K562 (cell line): ENCODE measurements around the gene SLC38A11. TPM values are rescaled to one million over a fixed set of nuclear protein-coding genes. Genes with fewer than 3 reads are reported as not detected.

ENCODE experiments used
- ATAC-seq: fragments of 200-7000 bp; cut with Tn5 transposase; 3 replicates; pipeline ENCODE4 v1.9.1; 2020; ENCODE audit warnings: moderate library complexity
- BruUV-seq: library from RNA; stranded (reverse); fragments of 400-500 nt; replicated peaks from 2 replicates; lab custom pipeline; 2021; lab: Mats Ljungman, UMichigan
- CTCF ChIA-PET: fragments of 300-600 bp; formaldehyde crosslinking; extraction: SDS; loops from one replicate; lab custom pipeline; 2021; ENCODE audit warnings: low intra/inter-chr PET ratio; lab: Yijun Ruan, JAX
- POLR2A ChIA-PET: fragments of 300-600, 350-650 bp; sonication (Branson Sonifier 250); formaldehyde crosslinking; extraction: SDS; loops from one replicate; lab custom pipeline; 2021; ENCODE audit warnings: antibody characterized with exemption, inconsistent platforms; lab: Yijun Ruan, JAX
- DNase-seq, 4 experiments: peaks; one replicate each; pipeline versions ENCODE4 v3.0.0 to v3.0.0-alpha.2; 2011 to 2018; ENCODE audit warnings: low spot score in 3 of 4, mixed read lengths in 3 of 4; ENCODE audit errors: extremely low read depth in 1 of 4
- FAIRE-seq: peaks from 2 replicates; lab custom pipeline; 2011; peaks lifted over from hg19 to GRCh38; lab: Jason Lieb, UNC
- H2AFZ ChIP-seq: 2 replicates; pipeline ENCODE4 v1.6.0; 2011; ENCODE audit warnings: low read depth, low read length, control low read depth, inconsistent platforms
- H3K27ac ChIP-seq: fragments of 200-600 bp; 3 replicates; pipeline ENCODE4 v1.8.0; 2011; ENCODE audit warnings: low read depth, mild to moderate bottlenecking, control low read depth, inconsistent platforms, low read length, moderate library complexity, mixed read lengths; ENCODE audit errors: extremely low read depth
- H3K27me3 ChIP-seq, 2 experiments: fragments of 300-600 bp in 1 of 2; 2 replicates in 1 of 2; 3 replicates in 1 of 2; pipeline versions ENCODE4 v1.6.0 to v1.8.0; 2011; ENCODE audit warnings: inconsistent platforms in 2 of 2, low read length in 2 of 2, mild to moderate bottlenecking in 1 of 2, mixed read lengths in 1 of 2, moderate library complexity in 1 of 2; ENCODE audit not compliant: control insufficient read depth in 2 of 2, insufficient read depth in 2 of 2
- H3K36me3 ChIP-seq: fragments of 300-600 bp; 3 replicates; pipeline ENCODE4 v1.8.0; 2011; ENCODE audit warnings: mild to moderate bottlenecking, low read length, inconsistent platforms; ENCODE audit not compliant: control insufficient read depth, insufficient read depth
- H3K4me1 ChIP-seq, 2 experiments: fragments of 200-600 bp in 1 of 2; replicated peaks in 1 of 2; 2 replicates in 1 of 2; 3 replicates in 1 of 2; pipeline versions ENCODE4 v1.5.1 to v1.8.0; 2011; ENCODE audit warnings: inconsistent platforms in 2 of 2, low read length in 2 of 2, mild to moderate bottlenecking in 1 of 2, mixed read lengths in 1 of 2, moderate library complexity in 1 of 2; ENCODE audit not compliant: control insufficient read depth in 2 of 2, insufficient read depth in 2 of 2
- H3K4me2 ChIP-seq: 2 replicates; pipeline ENCODE4 v1.6.1; 2011; ENCODE audit warnings: low read length, control low read depth, inconsistent platforms, mixed read lengths; ENCODE audit not compliant: insufficient read depth
- H3K4me3 ChIP-seq: fragments of 200-600 bp; sonication (generic), shearing (Covaris generic); 2 replicates; pipeline ENCODE4 v1.5.1; 2016; ENCODE audit warnings: control low read depth, inconsistent platforms
- H3K79me2 ChIP-seq: fragments of 200-600 bp; 3 replicates; pipeline ENCODE4 v1.8.0; 2011; ENCODE audit warnings: low read length, inconsistent platforms; ENCODE audit not compliant: control insufficient read depth, insufficient read depth
- H3K9ac ChIP-seq, 2 experiments: 2 replicates each; pipeline versions ENCODE4 v1.6.0 to v1.6.1; 2011; ENCODE audit warnings: low read depth in 2 of 2, low read length in 2 of 2, control low read depth in 1 of 2, inconsistent platforms in 1 of 2, mild to moderate bottlenecking in 1 of 2, mixed read lengths in 1 of 2; ENCODE audit not compliant: insufficient read depth in 1 of 2
- H3K9me1 ChIP-seq: one replicate; pipeline ENCODE4 v1.6.0; 2011; ENCODE audit warnings: inconsistent platforms, mild to moderate bottlenecking, low read length, moderate library complexity; ENCODE audit not compliant: control insufficient read depth, insufficient read depth
- H3K9me3 ChIP-seq: replicated peaks from 2 replicates; pipeline ENCODE4 v1.5.1; 2011; ENCODE audit warnings: low read depth, low read length, inconsistent platforms; ENCODE audit not compliant: control insufficient read depth, insufficient read depth
- H4K20me1 ChIP-seq: replicated peaks from 2 replicates; pipeline ENCODE4 v1.6.1; 2011; ENCODE audit warnings: low read length, inconsistent platforms, mixed read lengths; ENCODE audit not compliant: control insufficient read depth, insufficient read depth
- ATF4 ChIP-seq: fragments of 450-650 bp; formaldehyde crosslinking; IDR thresholded peaks from 2 replicates; pipeline ENCODE4 v1.4.0; 2022; ENCODE audit warnings: mild to moderate bottlenecking, moderate library complexity
- HMGXB4 ChIP-seq: sonication (generic); formaldehyde crosslinking; IDR thresholded peaks from 2 replicates; pipeline ENCODE4 v1.8.1; 2023; ENCODE audit warnings: mild to moderate bottlenecking, missing genetic modification reagents
- LEF1 ChIP-seq: fragments of 450-650 bp; IDR thresholded peaks from 2 replicates; pipeline ENCODE4 v1.6.1; 2016; ENCODE audit warnings: mild to moderate bottlenecking
- MTF1 ChIP-seq: fragments of 250-450 bp; sonication (Bioruptor Pico); IDR thresholded peaks from 2 replicates; pipeline ENCODE4 v1.9.0; 2021; ENCODE audit warnings: moderate library complexity, mild to moderate bottlenecking, inconsistent platforms, borderline replicate concordance
- PTTG1 ChIP-seq: fragments of 450-650 bp; IDR thresholded peaks from 2 replicates; pipeline ENCODE4 v1.6.1; 2016; ENCODE audit warnings: low read depth, mild to moderate bottlenecking, missing genetic modification characterization, missing compliant biosample characterization
- RBM14 ChIP-seq: fragments of 200-400 bp; formaldehyde crosslinking; IDR thresholded peaks from 2 replicates; pipeline ENCODE4 v1.6.1; 2018; ENCODE audit warnings: low read depth, mild to moderate bottlenecking, low read length, moderate library complexity, borderline replicate concordance; ENCODE audit not compliant: insufficient read depth
- SRSF9 ChIP-seq: fragments of 200-400 bp; formaldehyde crosslinking; IDR thresholded peaks from 2 replicates; pipeline ENCODE4 v1.6.1; 2017; ENCODE audit warnings: low read depth, low read length, borderline replicate concordance
- TBL1XR1 ChIP-seq, 2 experiments: IDR thresholded peaks; 2 replicates each; pipeline ENCODE4 v1.6.1; 2012; ENCODE audit warnings: improper control_type of control experiment in 2 of 2, low read length in 2 of 2, mild to moderate bottlenecking in 1 of 2
- TCFL5 ChIP-seq: fragments of 250-450 bp; sonication (Bioruptor Pico); conservative IDR thresholded peaks from 2 replicates; pipeline ENCODE4 v1.6.1; 2021; ENCODE audit warnings: mild to moderate bottlenecking, moderate library complexity, matching md5 sums
- TEAD1 ChIP-seq, 2 experiments: fragments of 450-650 bp in 1 of 2; sonication (generic) in 1 of 2; formaldehyde crosslinking; IDR thresholded peaks; 2 replicates each; pipeline versions ENCODE4 v1.4.0 to v1.8.0; 2020 to 2022; ENCODE audit warnings: mild to moderate bottlenecking in 2 of 2, missing genetic modification reagents in 1 of 2
- ZNF77 ChIP-seq: fragments of 250-450 bp; sonication (Bioruptor Pico); IDR thresholded peaks from 2 replicates; pipeline ENCODE4 v1.5.0; 2020
- WGBS: fragments of 100-300 bp; shearing (Covaris generic); methylation state at CpG from one replicate; pipeline ENCODE4 v1.1.6; 2016; ENCODE audit warnings: low coverage, mixed read lengths; ENCODE audit not compliant: insufficient coverage; ENCODE audit errors: missing lambda C conversion rate; 5-methylcytosine and 5-hydroxymethylcytosine counted together
- in situ Hi-C: fragments of 300-500 bp; cut with MboI; formaldehyde crosslinking; loops from 4 replicates; pipeline ENCODE4 v1.15.0; 2018; ENCODE audit warnings: inconsistent platforms, mixed read lengths
- intact Hi-C: fragments of 100-400 bp; cut with micrococcal nuclease; formaldehyde crosslinking; loops from 2 replicates; pipeline ENCODE4 v1.14.2; 2022
- polyA plus RNA-seq, 8 experiments: library from polyadenylated mRNA; depleted of rRNA in 4 of 8; stranded (reverse) in 5 of 8; unstranded in 3 of 8; fragments of >200 nt; fragmentation: Nextera tagmentation in 2 of 8; fragmentation: Illumina TruSeq in 1 of 8; extraction: Ambion mirVana in 2 of 8; extraction: Trizol in 1 of 8; gene quantifications; 2 replicates each; pipeline versions ENCODE4 v1.2.1 to v1.2.3, GENCODE V29; 2011 to 2014; ENCODE audit warnings: inconsistent platforms in 1 of 8, missing spikeins in 1 of 8
- total RNA-seq, 7 experiments: library from RNA; depleted of rRNA in 6 of 7; stranded (reverse); fragments of >200 nt in 6 of 7; fragmentation: Illumina TruSeq in 2 of 7; extraction: Trizol in 2 of 7; gene quantifications; 2 replicates each; pipeline versions ENCODE4 v1.2.1 to v1.2.3, GENCODE V29; 2011 to 2021; ENCODE audit warnings: low replicate concordance in 1 of 7
- TF ChIP-seq, protein P1 (sequence below): fragments of 450-650 bp; IDR thresholded peaks from 2 replicates; pipeline ENCODE4 v1.6.1; 2016; ENCODE audit warnings: mild to moderate bottlenecking
- TF ChIP-seq, protein P2 (sequence below), 2 experiments: fragments of 200-800 bp in 1 of 2; sonication (Bioruptor generic) in 1 of 2; sonication (generic) in 1 of 2; formaldehyde crosslinking in 1 of 2; IDR thresholded peaks in 1 of 2; conservative IDR thresholded peaks in 1 of 2; 2 replicates each; pipeline versions ENCODE4 v1.5.0 to v1.6.1; 2016 to 2020; ENCODE audit warnings: missing compliant biosample characterization in 1 of 2, missing genetic modification characterization in 1 of 2, missing genetic modification reagents in 1 of 2

The SLC38A11 gene
- total and polyA plus RNA-seq, 9 of the 15 experiments (the other 6 are each of a cell fraction or from before 2014, with no cell fraction given), result not detected

- TF ChIP-seq, protein P1, sequence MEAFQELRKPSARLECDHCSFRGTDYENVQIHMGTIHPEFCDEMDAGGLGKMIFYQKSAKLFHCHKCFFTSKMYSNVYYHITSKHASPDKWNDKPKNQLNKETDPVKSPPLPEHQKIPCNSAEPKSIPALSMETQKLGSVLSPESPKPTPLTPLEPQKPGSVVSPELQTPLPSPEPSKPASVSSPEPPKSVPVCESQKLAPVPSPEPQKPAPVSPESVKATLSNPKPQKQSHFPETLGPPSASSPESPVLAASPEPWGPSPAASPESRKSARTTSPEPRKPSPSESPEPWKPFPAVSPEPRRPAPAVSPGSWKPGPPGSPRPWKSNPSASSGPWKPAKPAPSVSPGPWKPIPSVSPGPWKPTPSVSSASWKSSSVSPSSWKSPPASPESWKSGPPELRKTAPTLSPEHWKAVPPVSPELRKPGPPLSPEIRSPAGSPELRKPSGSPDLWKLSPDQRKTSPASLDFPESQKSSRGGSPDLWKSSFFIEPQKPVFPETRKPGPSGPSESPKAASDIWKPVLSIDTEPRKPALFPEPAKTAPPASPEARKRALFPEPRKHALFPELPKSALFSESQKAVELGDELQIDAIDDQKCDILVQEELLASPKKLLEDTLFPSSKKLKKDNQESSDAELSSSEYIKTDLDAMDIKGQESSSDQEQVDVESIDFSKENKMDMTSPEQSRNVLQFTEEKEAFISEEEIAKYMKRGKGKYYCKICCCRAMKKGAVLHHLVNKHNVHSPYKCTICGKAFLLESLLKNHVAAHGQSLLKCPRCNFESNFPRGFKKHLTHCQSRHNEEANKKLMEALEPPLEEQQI, result no peak
- TF ChIP-seq, all 486 proteins: peak for 0
Measured at GRCh38 chr2:164847981-164848741, 107.2 kb downstream of the SLC38A11 start (continued).

- Histone ChIP-seq H3K27ac (no peak overlapping the region), H4K20me1 (no peaks in the 10 kb centered on the region), H3K9me1 (no peaks in the 10 kb centered on the region), H3K4me1 (no peaks in the 10 kb centered on the region), H2AFZ (no peak overlapping the region), H3K9ac (no peak overlapping the region), H3K9me3 (no peaks in the 10 kb centered on the region), H3K4me2 (no peak overlapping the region), H3K36me3 (no peaks in the 10 kb centered on the region), H3K4me3 (no peak overlapping the region), H3K27me3 (no peaks in the 10 kb centered on the region), H3K79me2 (no peaks in the 10 kb centered on the region)
- DNase-seq (no peak), FAIRE-seq (no peak), ATAC-seq (no peak)
- under 1% methylated on average over 4 of the region's 4 CpGs for WGBS
- no TSS peak for BruUV-seq
- in situ Hi-C loops (no loop called here), intact Hi-C loops (no loop called here)
- ChIA-PET POLR2A (no interaction called here), CTCF (no interaction called here)
- TF ChIP-seq TCFL5 (CRISPR knock-in tag) (no peak), HMGXB4 (CRISPR knock-in tag) (no peak), PTTG1 (tag) (no peak), ATF4 (no peak), RBM14 (no peak), TBL1XR1 (IDR thresholded peaks at IDR 0.05; ENCODE audit: low read length in 2 of 2) (no peak), TEAD1 (CRISPR knock-in tag; IDR thresholded peaks at IDR 0.05) (no peak), SRSF9 (no peak), LEF1 (no peak), MTF1 (CRISPR knock-in tag) (no peak), ZNF77 (CRISPR knock-in tag) (no peak)
- TF ChIP-seq, protein P2, sequence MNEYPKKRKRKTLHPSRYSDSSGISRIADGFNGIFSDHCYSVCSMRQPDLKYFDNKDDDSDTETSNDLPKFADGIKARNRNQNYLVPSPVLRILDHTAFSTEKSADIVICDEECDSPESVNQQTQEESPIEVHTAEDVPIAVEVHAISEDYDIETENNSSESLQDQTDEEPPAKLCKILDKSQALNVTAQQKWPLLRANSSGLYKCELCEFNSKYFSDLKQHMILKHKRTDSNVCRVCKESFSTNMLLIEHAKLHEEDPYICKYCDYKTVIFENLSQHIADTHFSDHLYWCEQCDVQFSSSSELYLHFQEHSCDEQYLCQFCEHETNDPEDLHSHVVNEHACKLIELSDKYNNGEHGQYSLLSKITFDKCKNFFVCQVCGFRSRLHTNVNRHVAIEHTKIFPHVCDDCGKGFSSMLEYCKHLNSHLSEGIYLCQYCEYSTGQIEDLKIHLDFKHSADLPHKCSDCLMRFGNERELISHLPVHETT (CRISPR knock-in tag; conservative IDR thresholded peaks at IDR 0.05 in 1 of 2, IDR thresholded peaks at IDR 0.05 in 1 of 2), result no peak
Measured at GRCh38 chr2:164847291-164847690, 108.0 kb downstream of the SLC38A11 start.
